ENCODE measurements around the gene ANGPTL8. TPM values are rescaled to one million over a fixed set of nuclear protein-coding genes. Genes with fewer than 3 reads are reported as not detected.

The ANGPTL8 gene
- total and polyA plus RNA-seq, 10 of the 15 experiments (the other 5 are each of a cell fraction or from before 2014, with no cell fraction given) = not detected

GRCh38 chr19:11194656-11195558 is 44.5 kb upstream of the ANGPTL8 start (continued):
- TF ChIP-seq CUX1 (IDR thresholded peaks at IDR 0.05; ENCODE audit: insufficient replicate concordance, low read depth, low read length) (no peak), ZNF687 (IDR thresholded peaks at IDR 0.05) (no peak), BMI1 (IDR thresholded peaks at IDR 0.05; ENCODE audit: borderline replicate concordance) (no peak), FOXM1 (IDR thresholded peaks at IDR 0.05; ENCODE audit: low read depth, low read length) (no peak), JUNB (IDR thresholded peaks at IDR 0.05) (no peak), E2F8 (IDR thresholded peaks at IDR 0.05; ENCODE audit: low read depth, partially characterized antibody) (no peak), ZBTB40 (IDR thresholded peaks at IDR 0.05; ENCODE audit: borderline replicate concordance) (peak; percentile 57; the same call in 1 of the 2 replicates)

Data from GM12878 (cell line).